ENCODE data around the gene CHADL.
A peak's percentile ranks its signal among the peaks of the same experiment; 100 is the strongest.

Gene CHADL

DNA sequence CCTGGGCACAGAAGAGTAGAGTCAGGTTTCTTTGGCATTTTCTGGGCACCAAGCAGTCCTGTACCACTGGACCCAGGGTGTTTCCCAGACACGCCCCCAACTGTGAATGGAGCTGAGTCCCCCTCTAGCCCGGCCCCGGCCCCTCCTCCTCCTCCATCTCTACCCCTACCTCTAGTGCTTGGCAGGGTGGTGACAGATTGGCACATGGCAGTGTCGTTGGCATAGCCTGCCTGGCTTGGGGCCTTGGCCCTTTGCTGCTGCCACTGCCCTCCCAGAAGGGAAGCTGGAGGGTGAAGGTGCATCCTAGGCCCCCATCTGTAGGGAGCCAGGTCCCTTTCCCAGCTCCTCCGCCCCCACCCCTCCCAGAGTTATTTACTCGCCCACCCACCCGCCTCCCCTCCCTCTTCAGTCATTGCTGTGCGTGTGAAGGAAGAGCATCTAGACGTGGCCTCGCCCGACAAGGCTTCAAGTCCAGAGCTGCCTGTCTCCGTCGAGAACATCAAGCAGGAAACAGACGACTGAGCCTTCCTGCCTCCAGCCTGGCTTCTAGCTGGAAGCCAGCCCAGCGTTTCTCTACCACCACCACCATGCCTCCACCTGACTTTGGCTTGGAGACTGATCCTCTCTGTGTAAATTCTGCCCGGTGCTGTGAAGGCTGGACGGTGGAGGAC lies 10.9 kb downstream of the CHADL start:
- DNase-seq (ENCODE audit: low read depth) = no peak

DNA sequence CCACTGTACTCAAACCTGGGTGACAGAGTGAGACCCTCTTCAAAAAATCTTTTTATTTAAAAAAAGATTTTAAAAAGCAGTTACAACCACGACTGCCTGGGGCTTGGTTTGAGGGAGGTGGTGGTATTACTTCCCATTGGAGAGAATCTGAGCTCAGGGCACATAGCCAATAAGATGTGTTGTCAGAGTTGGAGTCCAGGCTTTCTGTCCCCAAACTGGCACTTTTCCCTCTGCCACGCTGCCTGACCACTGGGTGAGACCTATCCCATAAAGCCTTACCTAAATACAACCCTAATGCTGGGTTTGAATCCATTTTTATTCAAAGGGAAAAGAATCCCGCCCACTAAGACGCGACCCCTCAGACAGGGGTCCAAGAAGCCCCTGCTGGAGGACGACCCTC lies 11.5 kb downstream of the CHADL start:
- DNase-seq (ENCODE audit: low read depth) = no peak

DNA sequence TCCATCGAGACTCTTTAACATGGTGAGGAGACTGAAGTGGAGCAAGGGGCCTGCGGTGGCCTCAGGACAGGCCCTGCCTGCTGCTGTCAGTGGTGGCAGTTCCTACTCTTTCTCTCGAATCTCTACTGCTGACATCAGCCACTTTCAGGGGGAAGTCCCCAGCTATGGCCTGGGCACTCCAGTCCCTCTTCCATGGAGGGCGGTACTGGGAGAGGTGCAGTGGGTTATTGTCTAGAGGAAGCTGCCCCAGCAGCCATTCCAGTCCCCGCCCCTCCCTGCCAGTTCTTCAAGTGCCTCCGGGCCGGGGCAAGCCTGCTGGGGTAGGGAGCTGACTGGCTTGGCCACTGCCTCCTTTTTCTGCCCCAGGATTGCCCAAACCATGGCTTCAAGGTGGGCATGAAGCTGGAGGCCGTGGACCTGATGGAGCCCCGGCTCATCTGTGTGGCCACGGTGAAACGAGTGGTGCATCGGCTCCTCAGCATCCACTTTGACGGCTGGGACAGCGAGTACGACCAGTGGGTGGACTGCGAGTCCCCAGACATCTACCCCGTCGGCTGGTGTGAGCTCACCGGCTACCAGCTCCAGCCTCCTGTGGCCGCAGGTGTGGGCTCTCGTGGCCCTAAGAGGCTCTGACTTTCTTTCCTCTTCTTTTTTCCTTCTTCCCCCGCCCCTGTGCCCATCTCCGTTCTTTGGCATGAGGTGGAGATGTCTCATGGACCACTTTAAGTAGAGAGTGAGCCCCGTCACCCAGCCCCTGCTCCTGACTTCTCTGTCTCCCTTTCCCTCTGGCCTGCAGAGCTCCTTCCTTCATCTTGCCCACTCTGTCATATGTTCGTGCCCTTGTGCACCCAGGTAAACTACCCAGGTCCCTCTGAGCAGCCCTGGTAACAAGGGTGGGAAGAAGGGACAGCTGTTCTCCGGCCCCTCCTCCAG lies 13.7 kb downstream of the CHADL start:
- DNase-seq (ENCODE audit: low read depth) = no peak

DNA sequence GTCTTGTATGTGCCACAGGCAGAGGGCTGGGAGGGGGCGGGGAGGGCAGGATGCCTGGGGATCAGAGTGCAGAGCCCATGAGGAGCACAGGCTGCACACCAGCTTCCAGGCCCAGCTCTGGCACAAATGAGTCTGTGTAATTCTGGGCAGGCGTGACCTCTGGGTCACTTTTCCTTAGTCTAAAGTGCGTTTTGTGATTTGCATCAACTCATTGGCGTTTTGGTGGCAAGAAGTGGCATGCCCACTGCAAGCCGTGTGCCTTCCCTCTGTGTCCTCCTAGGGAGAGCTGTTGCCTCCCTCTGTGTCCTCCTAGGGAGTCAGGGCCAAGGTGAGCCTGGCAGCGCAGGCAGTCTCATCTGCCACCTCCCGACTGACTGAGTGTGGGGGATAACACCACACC lies 17.2 kb downstream of the CHADL start:
- no peak for DNase-seq (ENCODE audit: low read depth)

DNA sequence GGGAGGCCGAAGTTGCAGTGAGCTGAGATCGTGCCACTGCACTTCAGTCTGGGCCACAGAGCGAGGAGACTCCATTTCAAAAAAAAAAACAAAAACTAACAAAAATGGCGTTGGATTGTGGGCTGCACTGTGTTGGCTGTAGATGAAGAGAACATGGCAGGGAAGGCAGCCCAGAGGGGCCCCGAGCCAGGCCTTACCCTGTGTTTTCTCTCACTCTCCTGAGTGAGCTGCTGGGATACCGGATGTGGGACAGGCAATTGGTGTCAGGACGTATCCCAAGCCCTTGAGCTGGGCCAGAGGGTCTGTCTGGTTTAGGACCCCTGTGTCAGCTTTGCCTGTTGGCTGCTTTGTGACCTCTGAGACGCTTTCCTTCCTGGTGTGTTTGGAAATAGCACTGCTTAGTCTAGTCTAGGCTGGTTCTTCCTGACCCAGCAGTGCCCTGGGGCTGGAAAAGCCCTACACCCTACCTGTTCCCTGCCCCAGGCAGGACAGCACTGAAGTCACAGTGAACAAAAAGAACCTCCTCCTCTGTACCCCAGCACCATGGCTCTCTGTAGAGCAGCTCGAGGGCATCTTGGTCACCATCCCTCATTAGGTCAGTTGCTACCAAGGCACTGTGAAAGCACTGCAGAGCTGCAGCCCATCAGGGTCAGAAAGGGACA lies 17.8 kb downstream of the CHADL start:
- DNase-seq (ENCODE audit: low read depth) = no peak

DNA sequence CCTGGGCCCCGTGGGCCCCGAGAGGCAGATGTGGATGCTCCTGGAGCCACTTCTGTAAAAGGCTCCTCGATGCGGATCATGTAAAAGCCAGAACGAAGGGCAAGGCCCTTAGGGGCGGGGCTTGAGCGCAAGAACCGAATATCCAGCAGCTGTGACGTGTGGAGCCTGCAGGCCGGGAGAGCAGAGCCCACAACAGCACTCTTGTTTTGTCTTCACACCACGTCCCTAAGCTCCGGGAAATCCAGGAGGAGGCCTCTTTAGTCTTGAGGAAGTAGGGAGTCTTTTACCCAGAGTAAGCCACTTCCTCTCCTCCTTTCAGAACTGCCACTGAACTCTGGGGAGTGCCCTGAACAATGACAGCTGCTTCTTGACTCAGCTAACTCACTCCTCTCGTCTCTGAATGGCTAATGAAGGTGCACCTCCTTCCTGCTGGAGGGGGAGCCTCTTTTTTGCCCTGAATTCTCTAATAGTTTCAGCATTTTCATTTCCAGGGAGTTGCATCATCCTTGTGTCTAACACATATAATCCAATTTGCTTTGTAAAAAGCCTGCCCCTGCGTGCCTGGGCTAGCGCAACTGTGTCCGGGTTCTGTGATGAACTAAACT lies 23.1 kb downstream of the CHADL start:
- DNase-seq (ENCODE audit: low read depth) = no peak

DNA sequence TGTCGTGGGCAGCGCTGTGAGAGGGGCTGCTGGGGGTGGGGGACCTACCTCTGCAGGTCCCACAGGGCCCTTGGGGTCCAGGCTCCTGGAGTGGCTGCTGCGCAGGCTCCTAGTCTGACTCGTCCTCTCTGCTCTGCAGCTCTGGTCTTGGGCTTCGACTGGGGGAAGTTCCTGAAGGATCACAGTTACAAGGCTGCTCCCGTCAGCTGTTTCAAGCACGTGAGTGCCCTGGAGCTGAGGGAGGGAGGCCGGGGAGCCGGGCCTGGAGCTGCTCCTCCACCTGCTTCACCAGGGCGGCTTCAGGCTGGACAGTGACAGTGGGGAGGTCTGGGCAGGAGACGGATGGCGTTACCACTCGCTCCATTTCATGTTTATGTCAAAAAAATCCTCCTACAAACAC lies 23.7 kb downstream of the CHADL start:
- DNase-seq (ENCODE audit: low read depth) = no peak

DNA sequence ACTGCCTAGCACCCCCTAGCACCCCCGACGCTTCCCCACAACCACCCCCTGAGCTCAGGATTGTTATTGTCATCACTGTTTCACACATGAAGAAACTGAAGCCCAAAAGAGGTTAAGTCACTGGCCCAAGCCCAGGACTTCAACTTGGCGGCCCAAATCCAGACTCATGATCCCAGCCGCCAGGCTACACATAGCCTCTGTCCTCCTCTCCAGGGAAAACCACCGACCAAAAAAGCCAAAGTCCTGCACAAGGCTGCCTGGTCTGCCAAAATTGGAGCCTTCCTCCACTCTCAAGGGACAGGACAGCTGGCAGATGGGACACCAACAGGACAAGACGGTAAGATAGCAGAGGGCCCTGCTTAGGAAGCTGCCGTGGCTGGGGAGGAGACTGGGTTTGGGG lies 24.8 kb downstream of the CHADL start:
- DNase-seq (ENCODE audit: low read depth) = no peak

DNA sequence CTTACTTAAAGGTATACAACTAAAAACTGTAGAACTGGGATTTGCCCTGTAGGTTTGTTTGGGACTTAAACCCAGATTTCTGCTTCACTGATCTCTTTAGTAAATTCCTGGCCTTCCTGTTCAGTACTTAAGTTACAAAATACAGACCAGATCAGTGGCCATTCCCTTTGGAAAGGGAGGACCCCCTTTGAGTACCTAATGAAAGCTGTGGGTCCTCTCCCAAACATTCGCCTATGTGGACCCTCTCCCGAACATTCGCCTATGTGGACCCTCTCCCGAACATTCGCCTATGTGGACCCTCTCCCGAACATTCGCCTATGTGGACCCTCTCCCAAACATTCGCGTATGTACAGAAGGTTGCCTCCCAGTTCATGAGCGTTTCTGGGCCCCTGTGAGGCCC lies 25.3 kb downstream of the CHADL start:
- no peak for DNase-seq (ENCODE audit: low read depth)

DNA sequence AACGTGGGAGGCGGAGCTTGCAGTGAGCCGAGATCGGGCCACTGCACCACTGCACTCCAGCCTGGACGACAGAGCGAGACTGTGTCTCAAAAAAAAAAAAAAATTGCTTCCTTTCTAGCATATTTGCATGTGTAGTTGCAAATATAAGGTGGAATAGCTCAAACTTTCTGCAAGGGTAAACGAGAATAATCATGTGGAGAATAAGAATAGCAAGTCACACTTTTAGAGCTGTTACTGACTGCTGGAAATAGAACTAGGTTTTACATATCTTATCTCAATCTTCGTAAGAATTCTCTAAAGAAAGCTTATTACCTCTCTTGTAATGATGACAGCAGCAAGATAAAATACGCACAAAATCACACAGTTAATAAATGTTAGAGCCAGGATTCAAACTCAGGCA lies 34.0 kb downstream of the CHADL start:
- DNase-seq (ENCODE audit: low read depth) = no peak

DNA sequence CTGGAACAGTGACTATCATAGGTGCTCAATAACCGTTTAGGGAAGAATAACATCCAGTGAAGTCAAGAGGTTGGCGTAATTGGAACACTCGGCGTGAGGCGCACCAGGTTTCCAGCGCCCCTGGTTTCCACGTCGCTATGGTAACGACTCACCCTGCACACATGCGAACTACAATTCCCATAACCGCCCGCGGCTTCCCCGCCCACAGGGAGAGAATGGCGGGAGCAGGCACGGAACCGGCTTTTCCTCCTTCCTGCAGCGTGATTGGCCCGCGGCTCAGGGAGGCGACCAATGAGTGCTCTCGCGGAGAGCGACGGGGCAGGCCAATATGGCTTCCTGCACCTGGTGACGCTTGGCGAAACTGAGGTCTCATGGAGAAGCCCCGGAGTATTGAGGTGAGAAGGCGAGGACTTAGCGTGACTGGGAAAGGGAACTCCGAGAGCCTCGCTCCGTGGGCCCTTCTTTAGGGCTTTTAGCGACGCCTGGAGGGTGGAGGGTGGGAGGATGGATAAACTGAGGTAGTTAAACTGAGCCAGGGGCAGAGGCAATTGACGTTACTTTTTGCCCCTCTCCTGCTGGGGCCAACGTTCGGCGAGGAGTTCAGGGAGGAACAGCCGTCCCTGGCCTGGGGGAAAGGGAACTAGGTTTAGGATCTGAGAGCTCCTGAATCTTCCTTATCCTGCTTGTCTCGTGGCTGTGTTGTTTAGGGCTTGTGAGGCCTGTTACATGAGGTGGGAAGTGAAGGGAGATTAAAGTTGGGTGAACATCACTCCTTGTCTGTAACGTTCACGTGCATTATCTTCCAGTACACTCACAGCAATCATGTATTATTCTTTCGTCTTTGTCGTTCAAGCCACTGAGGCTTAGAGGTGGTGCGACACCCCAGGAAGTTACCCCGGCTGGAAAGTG lies 35.5 kb downstream of the CHADL start, which contains the start of gene L3MBTL2:
L3MBTL2 (plus strand) TSS at position 321 of the 909 bp plus-strand sequence; CDS start at position 372, 51 bp downstream.
- peak; percentile 98 for DNase-seq (ENCODE audit: low read depth)

DNA sequence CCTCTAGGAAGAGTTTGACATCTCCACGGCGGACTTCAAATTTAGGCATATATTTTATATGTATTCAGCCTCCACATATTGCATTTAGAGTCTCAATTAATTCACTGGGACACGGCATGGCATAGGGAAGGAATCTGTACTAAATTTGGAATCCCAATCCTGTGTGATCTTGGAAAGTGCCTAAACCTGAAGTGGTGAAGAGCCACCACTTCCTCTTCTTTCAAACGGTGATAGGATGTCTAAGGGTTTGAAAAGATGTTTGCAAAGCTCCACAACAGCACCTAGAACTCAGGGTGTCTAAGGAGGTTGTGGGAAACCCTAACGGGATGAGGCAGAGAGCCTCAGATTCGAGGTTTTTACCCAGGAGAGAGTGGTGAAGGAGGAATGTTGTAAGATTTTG lies 36.7 kb downstream of the CHADL start:
- DNase-seq (ENCODE audit: low read depth) = no peak

DNA sequence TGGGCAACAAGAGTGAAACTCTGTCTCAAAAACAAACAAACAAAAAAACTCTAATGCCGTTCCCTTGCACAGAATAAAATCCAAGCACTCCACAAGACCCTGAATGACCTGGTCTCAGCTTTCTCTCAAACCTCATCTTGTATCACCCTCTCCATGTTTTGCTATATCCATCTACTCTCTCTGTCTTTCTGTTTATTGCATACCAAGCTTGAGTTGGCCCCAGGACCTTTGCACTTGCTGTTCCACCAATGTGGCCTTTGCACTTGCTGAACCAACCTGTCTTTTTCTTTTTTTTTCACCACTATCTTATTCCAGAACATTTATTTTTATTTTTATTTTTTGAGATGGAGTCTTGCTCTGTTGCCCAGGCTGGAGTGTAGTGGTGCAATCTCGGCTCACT lies 37.6 kb downstream of the CHADL start:
- no peak for DNase-seq (ENCODE audit: low read depth)

DNA sequence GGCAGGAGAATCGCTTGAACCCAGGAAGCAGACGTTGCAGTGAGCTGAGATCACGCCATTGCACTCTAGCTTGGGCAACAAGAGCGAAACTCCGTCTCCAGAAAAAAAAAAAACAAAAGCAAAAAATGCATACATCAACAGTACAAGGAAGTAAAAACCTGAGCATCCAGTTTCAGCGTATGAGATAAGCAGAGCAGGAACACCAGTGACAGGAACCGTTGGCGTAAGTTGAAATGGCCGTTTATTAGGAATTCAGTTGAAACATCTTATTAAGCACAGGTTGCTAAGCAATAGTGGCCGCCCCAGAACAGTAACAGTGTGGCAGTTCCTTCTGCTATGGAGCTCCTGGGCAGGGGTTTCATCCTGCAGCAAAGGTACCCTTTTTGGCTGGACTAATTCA lies 39.6 kb downstream of the CHADL start:
- no peak for DNase-seq (ENCODE audit: low read depth)

DNA sequence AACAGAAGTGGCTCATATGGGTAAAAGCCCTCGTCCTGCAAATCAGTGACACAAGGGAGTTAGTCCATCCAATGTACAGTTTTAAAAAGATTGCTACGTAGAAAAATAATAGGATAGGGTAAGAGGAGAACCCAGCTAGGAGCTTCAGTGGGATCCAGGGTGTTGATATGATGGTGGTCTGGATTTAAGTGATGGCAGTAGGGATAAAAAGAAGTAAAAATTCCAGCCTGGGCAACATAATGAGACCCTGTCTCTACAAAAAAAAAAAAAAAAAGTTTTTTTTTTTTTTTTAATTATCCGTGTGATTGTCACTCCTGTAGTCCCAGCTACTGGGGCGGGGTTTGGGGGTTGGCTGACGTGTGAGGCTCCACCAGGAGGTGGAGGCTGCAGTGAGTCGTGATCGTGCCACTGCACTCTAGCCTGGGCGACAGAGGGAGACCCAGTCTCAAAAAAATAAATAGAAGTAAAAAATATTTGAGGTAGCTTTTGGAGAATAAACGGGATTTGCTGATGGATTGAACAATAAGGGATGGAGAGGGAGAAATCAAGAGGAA lies 42.6 kb downstream of the CHADL start:
- DNase-seq (ENCODE audit: low read depth) = peak; percentile 53

DNA sequence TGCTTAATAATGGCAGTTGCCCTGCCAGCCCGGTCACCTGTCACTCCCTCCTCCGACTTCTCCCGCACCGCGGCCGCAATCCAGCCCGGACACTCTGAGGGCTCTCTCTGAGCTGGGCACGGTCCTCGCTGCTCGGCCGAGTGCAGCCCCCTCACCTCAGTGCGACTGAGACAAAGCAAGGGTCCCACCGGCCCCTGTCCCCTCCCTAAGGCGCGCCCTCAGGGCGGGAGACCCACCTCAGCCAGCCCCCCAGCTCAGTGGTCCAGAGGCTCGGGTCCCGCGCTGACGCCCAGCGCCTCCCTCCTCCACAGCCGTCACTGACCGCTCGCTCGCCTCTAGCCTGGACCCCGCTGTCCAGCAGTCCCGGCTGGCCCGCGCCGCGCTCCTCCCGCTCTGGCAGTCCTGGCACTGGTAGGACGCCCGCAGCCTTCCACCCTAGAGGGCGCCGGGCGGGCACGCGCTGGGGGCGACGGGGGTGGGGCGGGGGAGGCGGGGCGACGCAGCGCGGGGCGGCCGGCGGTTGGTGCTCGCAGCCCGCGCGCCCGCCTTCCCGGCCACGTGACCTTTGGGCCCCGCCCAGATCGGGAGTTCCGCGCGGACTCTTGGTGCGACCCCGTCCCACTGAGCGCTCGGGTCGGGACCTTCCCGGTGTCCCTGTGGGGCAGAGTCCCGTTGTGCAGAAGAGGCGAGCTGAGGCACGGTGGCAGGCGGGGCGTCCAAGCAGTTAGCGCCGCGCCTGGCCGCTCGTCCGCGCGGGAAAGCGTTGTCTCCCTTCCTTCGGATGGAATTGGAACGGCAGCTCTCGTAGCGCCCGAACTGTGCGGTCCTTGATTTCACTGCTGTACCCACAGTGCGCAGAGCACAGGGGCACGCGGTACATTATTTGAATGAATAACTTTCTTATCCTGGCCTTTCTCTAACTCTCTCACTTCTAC lies 43.4 kb downstream of the CHADL start:
- peak; percentile 77 for DNase-seq (ENCODE audit: low read depth)

DNA sequence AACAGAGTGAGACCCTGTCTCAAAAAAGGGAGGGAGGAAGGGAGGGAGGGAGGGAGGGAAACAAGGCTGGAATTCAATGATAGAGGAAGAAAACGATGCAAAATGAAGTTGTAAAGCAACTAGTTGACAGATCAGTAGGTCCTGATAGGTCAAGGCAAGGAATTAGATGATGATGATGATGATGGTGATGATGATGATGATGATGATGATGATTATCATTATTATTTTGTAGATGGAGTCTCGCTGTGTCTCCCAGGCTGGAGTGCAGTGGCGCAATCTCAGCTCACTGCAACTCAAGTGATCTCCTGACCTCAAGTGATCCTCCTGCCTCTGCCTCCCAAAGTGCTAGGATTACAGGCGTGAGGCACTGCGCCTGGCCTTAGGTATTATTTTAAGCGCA lies 46.9 kb downstream of the CHADL start:
- no peak for DNase-seq (ENCODE audit: low read depth)

DNA sequence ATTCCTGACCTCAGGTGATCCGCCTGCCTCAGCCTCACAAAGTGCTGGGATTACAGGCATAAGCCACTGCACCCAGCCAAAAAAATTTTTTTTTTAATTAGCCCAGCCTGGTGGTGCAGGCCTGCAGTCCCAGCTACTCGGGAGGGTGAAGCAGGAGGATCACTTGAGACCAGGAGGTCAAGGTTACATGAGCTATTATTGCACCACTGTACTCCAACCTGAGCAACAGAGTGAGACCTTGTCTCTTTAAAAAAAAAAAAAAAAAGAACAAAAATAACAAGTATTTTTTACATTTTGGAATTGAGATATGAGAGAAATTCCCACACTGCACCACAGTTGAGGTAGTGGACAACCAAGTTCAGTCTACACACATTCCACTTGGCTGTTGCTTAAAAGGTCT lies 49.3 kb downstream of the CHADL start:
- no peak for DNase-seq (ENCODE audit: low read depth)

DNA sequence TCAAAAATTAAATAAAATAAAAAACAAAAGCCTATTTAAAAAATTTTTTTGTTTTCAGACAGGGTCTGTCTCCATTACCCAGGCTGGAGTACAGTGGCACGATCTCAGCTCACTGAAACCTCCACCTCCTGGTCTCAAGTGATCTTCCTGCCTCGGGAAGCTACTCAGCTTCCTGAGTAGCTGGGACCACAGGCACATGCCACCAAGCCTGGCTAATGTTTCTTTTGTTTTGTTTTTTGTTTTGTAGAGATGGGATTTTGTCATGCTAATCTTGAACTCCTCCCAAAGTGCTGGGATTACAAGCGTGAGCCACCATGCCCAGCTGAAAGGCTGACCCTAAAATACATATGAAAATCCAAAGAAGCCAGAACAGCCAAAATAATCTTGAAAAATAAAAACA lies 56.1 kb downstream of the CHADL start:
- DNase-seq (ENCODE audit: low read depth) = no peak
